IMR-90 (cell line): ENCODE measurements around the gene KCNJ10. TPM values are rescaled to one million over a fixed set of nuclear protein-coding genes. Genes with fewer than 3 reads are reported as not detected.

Source experiments
- ATAC-seq: fragments of 200-7000 bp; cut with Tn5 transposase; 2 replicates; pipeline ENCODE4 v1.9.1; 2020; ENCODE audit warnings: low read depth, mild to moderate bottlenecking, moderate library complexity
- BruUV-seq: library from RNA; stranded (reverse); fragments of 400-500 nt; replicated peaks from 2 replicates; lab custom pipeline; 2021; lab: Mats Ljungman, UMichigan
- CTCF ChIA-PET: fragments of 300-600 bp; formaldehyde crosslinking; extraction: SDS; loops from one replicate; lab custom pipeline; 2021; ENCODE audit warnings: antibody characterized with exemption; lab: Yijun Ruan, JAX
- POLR2A ChIA-PET: fragments of 300-600 bp; sonication (Branson Sonifier 250); formaldehyde crosslinking; loops from one replicate; lab custom pipeline; 2022; ENCODE audit warnings: antibody characterized with exemption; ENCODE audit not compliant: unreplicated experiment; lab: Charles Lee
- DNase-seq: peaks from one replicate; pipeline ENCODE4 v3.0.0; 2013
- H2AFZ ChIP-seq: replicated peaks from 2 replicates; pipeline ENCODE3; 2013; ENCODE audit warnings: low read length, mild to moderate bottlenecking; ENCODE audit not compliant: poor library complexity
- H2AK5ac ChIP-seq: 2 replicates; pipeline ENCODE4 v1.6.1; 2013; ENCODE audit warnings: low read depth, low read length, inconsistent platforms
- H2AK9ac ChIP-seq: replicated peaks from 2 replicates; pipeline ENCODE3; 2013; ENCODE audit warnings: mild to moderate bottlenecking, low read depth, low read length, moderate library complexity; ENCODE audit not compliant: poor library complexity
- H2BK120ac ChIP-seq: 2 replicates; pipeline ENCODE4 v1.6.1; 2013; ENCODE audit warnings: low read depth, low read length, inconsistent platforms
- H2BK15ac ChIP-seq: 3 replicates; pipeline ENCODE4 v1.6.1; 2013; ENCODE audit warnings: low read depth, low read length, inconsistent platforms
- H2BK20ac ChIP-seq: 2 replicates; pipeline ENCODE4 v1.6.1; 2013; ENCODE audit warnings: low read depth, mild to moderate bottlenecking, inconsistent platforms, low read length, moderate library complexity
- H2BK5ac ChIP-seq: 2 replicates; pipeline ENCODE4 v1.6.1; 2013; ENCODE audit warnings: mild to moderate bottlenecking, low read depth, low read length, inconsistent platforms; ENCODE audit not compliant: poor library complexity, severe bottlenecking
- H3K14ac ChIP-seq: replicated peaks from 2 replicates; pipeline ENCODE4 v1.6.1; 2013; ENCODE audit warnings: low read depth, low read length, inconsistent platforms
- H3K18ac ChIP-seq: 2 replicates; pipeline ENCODE4 v1.6.1; 2013; ENCODE audit warnings: low read depth, low read length, control low read depth
- H3K23ac ChIP-seq: 2 replicates; pipeline ENCODE4 v1.6.1; 2013; ENCODE audit warnings: low read depth, low read length, inconsistent platforms
- H3K27ac ChIP-seq: 2 replicates; pipeline ENCODE4 v1.5.1; 2013; ENCODE audit warnings: mild to moderate bottlenecking, control low read depth, low read length; ENCODE audit not compliant: insufficient read depth
- H3K27me3 ChIP-seq: 2 replicates; pipeline ENCODE4 v1.6.1; 2013; ENCODE audit warnings: low read length; ENCODE audit not compliant: control insufficient read depth, insufficient read depth
- H3K36me3 ChIP-seq: 2 replicates; pipeline ENCODE4 v1.6.1; 2013; ENCODE audit warnings: low read length, mixed read lengths; ENCODE audit not compliant: control insufficient read depth, insufficient read depth
- H3K4ac ChIP-seq: 2 replicates; pipeline ENCODE4 v1.6.1; 2013; ENCODE audit warnings: low read depth, low read length, inconsistent platforms
- H3K4me1 ChIP-seq: 2 replicates; pipeline ENCODE4 v1.6.1; 2013; ENCODE audit warnings: low read length, mixed read lengths; ENCODE audit not compliant: control insufficient read depth, insufficient read depth
- H3K4me2 ChIP-seq: 2 replicates; pipeline ENCODE4 v1.6.1; 2013; ENCODE audit warnings: low read depth, mild to moderate bottlenecking, control low read depth, low read length, moderate library complexity
- H3K4me3 ChIP-seq: 2 replicates; pipeline ENCODE4 v1.5.1; 2013; ENCODE audit warnings: low read depth, mild to moderate bottlenecking, control low read depth, low read length, moderate library complexity; ENCODE audit not compliant: insufficient read depth
- H3K56ac ChIP-seq: 2 replicates; pipeline ENCODE4 v1.6.1; 2013; ENCODE audit warnings: low read length, inconsistent platforms; ENCODE audit not compliant: insufficient read depth; ENCODE audit errors: extremely low read depth
- H3K79me1 ChIP-seq, 2 experiments: 2 replicates each; pipeline ENCODE4 v1.6.1; 2013; ENCODE audit warnings: low read length in 2 of 2, inconsistent platforms in 1 of 2, low read depth in 1 of 2
- H3K9ac ChIP-seq: 2 replicates; pipeline ENCODE4 v1.6.1; 2013; ENCODE audit warnings: low read depth, low read length, control low read depth
- H3K9me1 ChIP-seq: 2 replicates; pipeline ENCODE4 v1.6.1; 2013; ENCODE audit warnings: low read length, inconsistent platforms; ENCODE audit not compliant: insufficient read depth
- H3K9me3 ChIP-seq: 2 replicates; pipeline ENCODE4 v1.6.1; 2013; ENCODE audit warnings: low read length; ENCODE audit not compliant: control insufficient read depth, insufficient read depth
- H4K20me1 ChIP-seq: 2 replicates; pipeline ENCODE4 v1.6.1; 2013; ENCODE audit warnings: low read length, inconsistent platforms; ENCODE audit not compliant: insufficient read depth
- H4K5ac ChIP-seq: 2 replicates; pipeline ENCODE4 v1.6.1; 2013; ENCODE audit warnings: mild to moderate bottlenecking, low read depth, low read length, control low read depth
- H4K8ac ChIP-seq, 2 experiments: 2 replicates each; pipeline ENCODE4 v1.6.1; 2013; ENCODE audit warnings: low read depth in 2 of 2, low read length in 2 of 2, control low read depth in 1 of 2, inconsistent platforms in 1 of 2
- H4K91ac ChIP-seq: 2 replicates; pipeline ENCODE4 v1.6.1; 2013; ENCODE audit warnings: low read depth, low read length, inconsistent platforms; ENCODE audit not compliant: insufficient read depth
- CEBPB ChIP-seq: IDR thresholded peaks from 2 replicates; pipeline ENCODE4 v1.6.1; 2012; ENCODE audit warnings: low read depth, low read length, improper control_type of control experiment
- FOS ChIP-seq: fragments of 150-350 bp; IDR thresholded peaks from 2 replicates; pipeline ENCODE4 v1.6.1; 2016; ENCODE audit warnings: low read depth, low read length
- RAD21 ChIP-seq: IDR thresholded peaks from 2 replicates; pipeline ENCODE4 v1.6.1; 2012; ENCODE audit warnings: low read length, improper control_type of control experiment
- WGBS, 2 experiments: methylation state at CpG; one replicate each; pipeline versions ENCODE4 v1.1.5 to v1.1.7; 2013; ENCODE audit warnings: missing lambda C conversion rate in 2 of 2; ENCODE audit not compliant: insufficient read length in 1 of 2; ENCODE audit errors: extremely low coverage in 2 of 2; 5-methylcytosine and 5-hydroxymethylcytosine counted together
- dilution Hi-C: fragments of 300-500 bp; cut with HindIII; formaldehyde crosslinking; loops from one replicate; pipeline ENCODE4 v1.14.3; 2018; ENCODE audit warnings: low sequenced_read_pairs; ENCODE audit not compliant: unreplicated experiment
- in situ Hi-C: fragments of 300-500 bp; cut with MboI; formaldehyde crosslinking; loops from 3 replicates; pipeline ENCODE4 v1.14.3; 2019; ENCODE audit warnings: low sequenced_read_pairs, inconsistent platforms, mixed read lengths
- intact Hi-C: fragments of 100-400 bp; cut with micrococcal nuclease; formaldehyde crosslinking; loops from 2 replicates; pipeline ENCODE4 v1.10.0; 2022
- polyA plus RNA-seq, 3 experiments: library from polyadenylated mRNA; depleted of rRNA; stranded (reverse); fragments of >200 nt; gene quantifications; 2 replicates each; pipeline ENCODE4 v1.2.3, GENCODE V29; 2012; ENCODE audit warnings: low replicate concordance in 1 of 3
- total RNA-seq: library from RNA; depleted of rRNA; stranded (reverse); fragments of >200 nt; gene quantifications from 2 replicates; pipeline ENCODE4 v1.2.3, GENCODE V29; 2012

The KCNJ10 gene
- total and polyA plus RNA-seq, 2 of the 4 experiments (the other 2 are of a cell fraction), result not detected

DNA sequence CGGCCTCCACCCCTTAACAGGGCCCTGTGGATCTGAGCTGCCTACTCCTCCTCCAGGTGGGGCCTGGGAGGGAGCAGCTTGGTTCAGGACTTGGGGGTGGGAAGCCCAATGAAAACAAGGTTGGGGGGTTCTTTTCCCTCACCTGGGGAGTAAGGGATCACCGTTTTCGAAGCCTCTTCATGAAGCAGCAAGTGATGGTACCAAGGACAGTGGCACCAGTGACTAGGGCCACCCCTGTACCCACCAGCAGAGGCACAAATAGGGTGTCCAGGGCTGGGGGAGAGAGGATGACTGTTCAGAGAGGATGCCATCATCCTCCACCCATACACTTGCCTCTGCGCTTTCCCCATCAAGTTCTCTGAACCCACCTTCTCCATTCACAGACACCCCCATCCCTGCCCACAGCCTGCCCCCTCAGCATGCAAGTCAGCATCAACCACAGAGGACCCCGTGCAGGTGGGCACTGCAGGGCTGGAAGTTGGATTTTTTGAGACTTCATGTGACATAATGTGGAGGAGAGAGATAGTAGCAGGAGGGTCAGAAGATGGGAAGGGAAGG lies 21.8 kb upstream of the KCNJ10 start:
- no peak overlapping the region for H2AK5ac ChIP-seq
- no peaks in the 10 kb centered on the region for H3K9me3 ChIP-seq
- no peaks in the 10 kb centered on the region for H3K9me1 ChIP-seq
- H3K36me3 ChIP-seq, result peaks cover 8% of the 10 kb centered on the region
- no peak overlapping the region for H2AK9ac ChIP-seq
- no peak overlapping the region for H2BK20ac ChIP-seq
- POLR2A ChIA-PET, result no interaction called here
- no peak overlapping the region for H3K4me2 ChIP-seq
- ATAC-seq, result no peak
- H4K20me1 ChIP-seq, result 0 out of 2 replicates have a peak, but pooled peaks cover 5% of the 10 kb centered on the region
- H3K9ac ChIP-seq, result no peak overlapping the region
- in situ Hi-C loops (loop anchor here (10.0 kb wide), 1 partner anchor 263 kb away; no protein-coding TSS in a partner anchor), intact Hi-C loops (no loop called here), dilution Hi-C loops (no loop called here)
- WGBS, 2 experiments, result no CpG with 5 or more reads among the region's 5 CpGs
- CTCF ChIA-PET, result no interaction called here
- no peak overlapping the region for H2BK5ac ChIP-seq
- no TSS peak for BruUV-seq
- H3K27ac ChIP-seq, result no peak overlapping the region
- no peaks in the 10 kb centered on the region; the same call in 1 of the 2 replicates for H3K4me1 ChIP-seq
- H2BK15ac ChIP-seq, result no peak overlapping the region
- no peak overlapping the region for H4K8ac ChIP-seq
- peak overlapping the region; percentile 23 for H2AFZ ChIP-seq
- no peaks in the 10 kb centered on the region for H3K27me3 ChIP-seq
- H3K4me3 ChIP-seq, result no peak overlapping the region
- DNase-seq, result no peak
- no peak overlapping the region for H3K23ac ChIP-seq
- H3K18ac ChIP-seq, result no peak overlapping the region
- TF ChIP-seq FOS (no peak), CEBPB (no peak), RAD21 (no peak)
- H4K91ac ChIP-seq, result no peak overlapping the region
- H3K14ac ChIP-seq, result no peak overlapping the region
- H2BK120ac ChIP-seq, result no peak overlapping the region
- no peak overlapping the region for H3K56ac ChIP-seq
- no peak overlapping the region for H3K4ac ChIP-seq
- no peak overlapping the region for H4K5ac ChIP-seq
- H3K79me1 ChIP-seq, result peaks cover 0 to 11% of the 10 kb centered on the region in 2 experiments; a peak in 2 of 4 replicates
